ENCODE results near the gene RGS6. TPM values are rescaled to one million over a fixed set of nuclear protein-coding genes. Genes with fewer than 3 reads are reported as not detected.
A peak's percentile ranks its signal among the peaks of the same experiment; 100 is the strongest.

Gene RGS6
- total RNA-seq, 1 experiment from 2014 or later = not detected

GRCh38 chr14:72292689-72293024, 360.4 kb downstream of the RGS6 start:
- Histone ChIP-seq H3K9ac (ENCODE audit: low read length) (no peak overlapping the region), H3K27ac (ENCODE audit: low read length) (no peak overlapping the region), H3K9me2 (replicated peaks; ENCODE audit: low read length) (no peaks in the 10 kb centered on the region), H3K4me3 (ENCODE audit: low read length) (no peak overlapping the region), H3K4me1 (ENCODE audit: insufficient read depth, low read length) (no peaks in the 10 kb centered on the region), H3K27me3 (ENCODE audit: low read length) (peaks cover 62% of the 10 kb centered on the region), H4K20me1 (ENCODE audit: low read length) (no peaks in the 10 kb centered on the region), H3F3A (ENCODE audit: low read length, unreplicated experiment) (no peaks in the 10 kb centered on the region), H2AFZ (ENCODE audit: low read length) (no peak overlapping the region), H3K4me2 (ENCODE audit: low read length) (no peak overlapping the region), H3K36me3 (ENCODE audit: low read depth, low read length) (no peaks in the 10 kb centered on the region), H3K79me2 (ENCODE audit: low read length) (no peaks in the 10 kb centered on the region), H3K9me3 (ENCODE audit: low read length) (no peaks in the 10 kb centered on the region)
- ATAC-seq (peak; percentile 40), DNase-seq (no peak)
- POLR2A ChIA-PET (ENCODE audit: unreplicated experiment) = no interaction called here
- CTCF ChIA-PET = no interaction called here
- no TSS peak for BruUV-seq (replicated peaks)
- no peak for TF ChIP-seq EZH2phosphoT487 (IDR thresholded peaks at IDR 0.05; ENCODE audit: borderline replicate concordance, low read length)
- TF ChIP-seq EZH2 (IDR thresholded peaks at IDR 0.05; ENCODE audit: low read length, unreplicated experiment) = no peak
- no peak for TF ChIP-seq CTCF (conservative IDR thresholded peaks at IDR 0.05; ENCODE audit: low read depth, low read length)
- intact Hi-C loops (cut with micrococcal nuclease) = loop anchor here (2.0 to 5.0 kb wide), 2 partner anchors 360 to 1190 kb away; partner anchors contain the start of gene RGS6

GRCh38 chr14:72301352-72301751, 369.1 kb downstream of the RGS6 start:
- H3K27ac ChIP-seq (ENCODE audit: low read length) = no peak overlapping the region
- H3K27me3 ChIP-seq (ENCODE audit: low read length) = peaks cover 46% of the 10 kb centered on the region
- H3K9me3 ChIP-seq (ENCODE audit: low read length) = peaks cover 9% of the 10 kb centered on the region
- ATAC-seq = no peak
- H3K9me2 ChIP-seq (replicated peaks; ENCODE audit: low read length) = no peaks in the 10 kb centered on the region
- H2AFZ ChIP-seq (ENCODE audit: low read length) = no peak overlapping the region
- no peaks in the 10 kb centered on the region for H3F3A ChIP-seq (ENCODE audit: low read length, unreplicated experiment)
- TF ChIP-seq EZH2 (IDR thresholded peaks at IDR 0.05; ENCODE audit: low read length, unreplicated experiment) = no peak
- TF ChIP-seq CTCF (conservative IDR thresholded peaks at IDR 0.05; ENCODE audit: low read depth, low read length) = no peak
- no peak for TF ChIP-seq EZH2phosphoT487 (IDR thresholded peaks at IDR 0.05; ENCODE audit: borderline replicate concordance, low read length)
- no peaks in the 10 kb centered on the region for H4K20me1 ChIP-seq (ENCODE audit: low read length)
- H3K4me3 ChIP-seq (ENCODE audit: low read length) = no peak overlapping the region
- no peaks in the 10 kb centered on the region for H3K79me2 ChIP-seq (ENCODE audit: low read length)
- H3K36me3 ChIP-seq (ENCODE audit: low read depth, low read length) = no peaks in the 10 kb centered on the region
- ChIA-PET POLR2A (ENCODE audit: unreplicated experiment) (no interaction called here), CTCF (no interaction called here)
- BruUV-seq (replicated peaks) = no TSS peak
- no peak for DNase-seq
- no peak overlapping the region for H3K4me2 ChIP-seq (ENCODE audit: low read length)
- no peaks in the 10 kb centered on the region for H3K4me1 ChIP-seq (ENCODE audit: insufficient read depth, low read length)
- intact Hi-C loops (cut with micrococcal nuclease) = no loop called here
- no peak overlapping the region for H3K9ac ChIP-seq (ENCODE audit: low read length)

DNA sequence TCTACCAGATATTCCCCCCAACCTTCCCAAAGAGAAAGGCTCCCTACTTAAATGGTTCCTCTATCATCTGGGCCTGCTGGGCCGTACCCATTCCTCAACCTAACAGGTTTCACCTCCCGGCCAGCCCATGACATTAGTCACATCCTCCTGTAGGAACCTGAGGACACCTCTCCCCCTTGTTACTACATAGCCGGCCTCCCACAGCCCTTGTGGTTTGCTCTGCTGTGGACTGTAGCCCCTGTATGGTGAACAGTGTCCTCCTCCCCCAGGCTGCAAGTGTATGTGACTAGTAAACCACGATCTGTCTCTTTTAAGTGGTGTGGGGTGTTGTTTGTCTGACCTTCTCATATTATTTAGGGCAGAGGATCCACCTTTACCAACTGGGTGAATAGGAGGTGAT, 371.7 kb downstream of the RGS6 start:
- Histone ChIP-seq H3K9ac (ENCODE audit: low read length) (no peak overlapping the region), H2AFZ (ENCODE audit: low read length) (no peak overlapping the region), H3K27ac (ENCODE audit: low read length) (no peak overlapping the region), H3K4me2 (ENCODE audit: low read length) (no peak overlapping the region), H3K4me3 (ENCODE audit: low read length) (no peak overlapping the region), H4K20me1 (ENCODE audit: low read length) (no peaks in the 10 kb centered on the region), H3K4me1 (ENCODE audit: insufficient read depth, low read length) (no peaks in the 10 kb centered on the region), H3F3A (ENCODE audit: low read length, unreplicated experiment) (no peaks in the 10 kb centered on the region), H3K36me3 (ENCODE audit: low read depth, low read length) (no peaks in the 10 kb centered on the region), H3K9me2 (replicated peaks; ENCODE audit: low read length) (no peaks in the 10 kb centered on the region), H3K79me2 (ENCODE audit: low read length) (no peaks in the 10 kb centered on the region), H3K9me3 (ENCODE audit: low read length) (peaks cover 12% of the 10 kb centered on the region), H3K27me3 (ENCODE audit: low read length) (peaks cover 39% of the 10 kb centered on the region)
- ChIA-PET CTCF (no interaction called here), POLR2A (ENCODE audit: unreplicated experiment) (no interaction called here)
- no peak for TF ChIP-seq EZH2 (IDR thresholded peaks at IDR 0.05; ENCODE audit: low read length, unreplicated experiment)
- TF ChIP-seq EZH2phosphoT487 (IDR thresholded peaks at IDR 0.05; ENCODE audit: borderline replicate concordance, low read length) = no peak
- TF ChIP-seq CTCF (conservative IDR thresholded peaks at IDR 0.05; ENCODE audit: low read depth, low read length) = no peak
- no peak for DNase-seq
- intact Hi-C loops (cut with micrococcal nuclease) = no loop called here
- no peak for ATAC-seq
- BruUV-seq (replicated peaks) = no TSS peak
